CD4-positive, alpha-beta T cell treated with Interleukin-6 for 4 hours (primary cell): ENCODE results near the gene KRTCAP2.
A peak's percentile ranks its signal among the peaks of the same experiment; 100 is the strongest.
"Not testable (repeated sequence)": the region's sequence is repeated elsewhere in the genome, so short reads cannot be mapped to it uniquely, and the experiment has no call there.

Experiments used
- DNase-seq: peaks from one replicate; pipeline ENCODE4 v3.0.0-alpha.2; 2020; ENCODE audit warnings: mixed read lengths

Gene KRTCAP2

GRCh38 chr1:155172732-155173477 lies at the start of gene KRTCAP2:
Gene KRTCAP2 (minus strand): TSS chr1:155173304. CDS start chr1:155173224, 80 bp downstream.
- DNase-seq, result peak; percentile 95

GRCh38 chr1:155220211-155220965 lies 47.3 kb upstream of the KRTCAP2 start:
- DNase-seq, result not testable (repeated sequence)

- no peak for DNase-seq
These were observed 46.5 kb upstream of the KRTCAP2 start for GRCh38 chr1:155219592-155220031.

- no peak for DNase-seq
These were observed 45.9 kb upstream of the KRTCAP2 start for GRCh38 chr1:155218854-155219591.

GRCh38 chr1:155214702-155215101 lies 41.6 kb upstream of the KRTCAP2 start:
- not testable (repeated sequence) for DNase-seq

- not testable (repeated sequence) for DNase-seq
These were observed 38.9 kb upstream of the KRTCAP2 start for GRCh38 chr1:155212051-155212440.

GRCh38 chr1:155211381-155212050 lies 38.4 kb upstream of the KRTCAP2 start:
- DNase-seq, result not testable (repeated sequence)

GRCh38 chr1:155210314-155211104 lies 37.4 kb upstream of the KRTCAP2 start:
- no peak for DNase-seq

- DNase-seq, result no peak
These were observed 36.2 kb upstream of the KRTCAP2 start for GRCh38 chr1:155209312-155209721.

- DNase-seq, result peak; percentile 88
These were observed 35.6 kb upstream of the KRTCAP2 start, which contains the start of gene MTX1 for GRCh38 chr1:155208541-155209311. Gene MTX1 (plus strand): TSS chr1:155208695. CDS start chr1:155208805, 110 bp downstream.

- DNase-seq, result no peak
These were observed 34.9 kb upstream of the KRTCAP2 start, which contains the start of gene THBS3 for GRCh38 chr1:155207806-155208540. Gene THBS3 (minus strand): TSS chr1:155207897. CDS start chr1:155207876, 21 bp downstream.

- peak; percentile 94 for DNase-seq
These were observed 34.0 kb upstream of the KRTCAP2 start for GRCh38 chr1:155206891-155207805.

- DNase-seq, result no peak
These were observed 33.0 kb upstream of the KRTCAP2 start for GRCh38 chr1:155205969-155206593.

- DNase-seq, result no peak
These were observed 31.9 kb upstream of the KRTCAP2 start for GRCh38 chr1:155205035-155205434.

- no peak for DNase-seq
These were observed 29.8 kb upstream of the KRTCAP2 start for GRCh38 chr1:155202731-155203515.

- no peak for DNase-seq
These were observed 29.1 kb upstream of the KRTCAP2 start for GRCh38 chr1:155202198-155202597.

GRCh38 chr1:155200920-155201319 lies 27.8 kb upstream of the KRTCAP2 start:
- DNase-seq, result no peak

- DNase-seq, result no peak
These were observed 26.7 kb upstream of the KRTCAP2 start for GRCh38 chr1:155199792-155200191.
